Lower leg skin (tissue), 3 donors: ENCODE measurements around the gene PRKAA2.

Source experiments
- CTCF ChIP-seq, 3 donors: fragments of 450-650 bp; IDR thresholded peaks; one replicate each; pipeline ENCODE4 v1.5.1; 2016; ENCODE audit warnings: antibody characterized with exemption in 3 of 3, mild to moderate bottlenecking in 3 of 3, moderate library complexity in 2 of 3
- POLR2A ChIP-seq, 2 donors: fragments of 450-650 bp; IDR thresholded peaks; one replicate each; pipeline ENCODE4 v1.6.1; 2016 to 2017; ENCODE audit warnings: antibody characterized with exemption in 2 of 2, mild to moderate bottlenecking in 1 of 2, moderate library complexity in 1 of 2

- TF ChIP-seq CTCF (IDR thresholded peaks at IDR 0.05) (no peak), POLR2A (IDR thresholded peaks at IDR 0.05) (no peak)
Observed at GRCh38 chr1:56627019-56627635, 18.0 kb upstream of the PRKAA2 start.
